GM12875 (cell line): ENCODE measurements around the gene LACRT.

ENCODE experiments used
- H3K4me3 ChIP-seq: one replicate; pipeline ENCODE4 v1.5.1; 2011; ENCODE audit warnings: low read depth, low read length, control low read depth
- CTCF ChIP-seq: IDR thresholded peaks from 2 replicates; pipeline ENCODE4 v1.5.1; 2011; ENCODE audit warnings: low read depth, mild to moderate bottlenecking, control low read depth, inconsistent platforms, low read length, moderate library complexity, borderline replicate concordance; ENCODE audit not compliant: insufficient read depth

Gene LACRT

GRCh38 chr12:54608769-54609168 lies 25.9 kb downstream of the LACRT start:
- H3K4me3 ChIP-seq = no peak overlapping the region
- TF ChIP-seq CTCF = no peak

GRCh38 chr12:54608156-54608555 lies 26.5 kb downstream of the LACRT start:
- TF ChIP-seq CTCF = no peak
- H3K4me3 ChIP-seq = no peak overlapping the region

GRCh38 chr12:54606556-54606955 lies 28.1 kb downstream of the LACRT start:
- TF ChIP-seq CTCF = no peak

GRCh38 chr12:54605138-54605970 lies 29.3 kb downstream of the LACRT start:
- no peak for TF ChIP-seq CTCF
- H3K4me3 ChIP-seq = no peak overlapping the region

More at GRCh38 chr12:54606556-54606955, 28.1 kb downstream of the LACRT start:
- H3K4me3 ChIP-seq = no peak overlapping the region

- no peak for TF ChIP-seq CTCF
- no peak overlapping the region for H3K4me3 ChIP-seq
These were observed 30.3 kb downstream of the LACRT start for GRCh38 chr12:54604436-54604835.

- no peak for TF ChIP-seq CTCF
- no peak overlapping the region for H3K4me3 ChIP-seq
These were observed 30.8 kb downstream of the LACRT start for GRCh38 chr12:54603872-54604271.

GRCh38 chr12:54603173-54603814 lies 31.4 kb downstream of the LACRT start:
- no peak overlapping the region for H3K4me3 ChIP-seq
- peak; percentile 81 for TF ChIP-seq CTCF
